A673 (cell line): ENCODE results near the gene RBM12.

Experiments used
- EZH2 ChIP-seq: fragments of 200-600 bp; sonication (generic); IDR thresholded peaks from 2 replicates; pipeline ENCODE4 v1.6.1; 2017; ENCODE audit warnings: borderline replicate concordance, low read depth, mild to moderate bottlenecking, mixed read lengths, antibody characterized with exemption, low read length; ENCODE audit not compliant: poor library complexity, severe bottlenecking
- TF ChIP-seq, protein P1 (sequence below): fragments of 300-800, 200-600 bp; sonication (generic); conservative IDR thresholded peaks from 2 replicates; pipeline ENCODE4 v1.5.1; 2017; ENCODE audit warnings: low read depth, mild to moderate bottlenecking, antibody characterized with exemption, low read length, moderate library complexity, mixed read lengths

DNA sequence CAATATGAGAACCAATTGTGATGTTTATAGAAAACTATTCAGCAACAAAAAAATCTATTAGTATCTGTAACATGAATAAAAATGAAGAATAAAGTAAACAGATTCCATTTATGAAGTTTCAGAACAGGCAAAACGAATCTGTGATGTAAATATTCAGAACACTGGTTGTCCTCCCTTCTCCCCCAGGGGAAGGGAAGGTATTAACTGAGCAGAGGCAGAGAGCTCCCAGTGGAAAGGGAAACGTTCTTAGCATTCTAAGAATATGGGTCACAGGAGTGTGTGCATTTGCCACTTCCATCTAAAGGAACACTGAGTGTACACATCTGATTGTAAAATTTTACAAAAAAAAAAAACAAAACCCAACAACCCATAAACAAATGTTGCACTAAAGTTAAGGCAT is 25.9 kb downstream of the RBM12 start:
- TF ChIP-seq, protein P1, sequence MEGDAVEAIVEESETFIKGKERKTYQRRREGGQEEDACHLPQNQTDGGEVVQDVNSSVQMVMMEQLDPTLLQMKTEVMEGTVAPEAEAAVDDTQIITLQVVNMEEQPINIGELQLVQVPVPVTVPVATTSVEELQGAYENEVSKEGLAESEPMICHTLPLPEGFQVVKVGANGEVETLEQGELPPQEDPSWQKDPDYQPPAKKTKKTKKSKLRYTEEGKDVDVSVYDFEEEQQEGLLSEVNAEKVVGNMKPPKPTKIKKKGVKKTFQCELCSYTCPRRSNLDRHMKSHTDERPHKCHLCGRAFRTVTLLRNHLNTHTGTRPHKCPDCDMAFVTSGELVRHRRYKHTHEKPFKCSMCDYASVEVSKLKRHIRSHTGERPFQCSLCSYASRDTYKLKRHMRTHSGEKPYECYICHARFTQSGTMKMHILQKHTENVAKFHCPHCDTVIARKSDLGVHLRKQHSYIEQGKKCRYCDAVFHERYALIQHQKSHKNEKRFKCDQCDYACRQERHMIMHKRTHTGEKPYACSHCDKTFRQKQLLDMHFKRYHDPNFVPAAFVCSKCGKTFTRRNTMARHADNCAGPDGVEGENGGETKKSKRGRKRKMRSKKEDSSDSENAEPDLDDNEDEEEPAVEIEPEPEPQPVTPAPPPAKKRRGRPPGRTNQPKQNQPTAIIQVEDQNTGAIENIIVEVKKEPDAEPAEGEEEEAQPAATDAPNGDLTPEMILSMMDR = no peak
- no peak for TF ChIP-seq EZH2
